ENCODE measurements around the gene CELF5.
"Not testable (repeated sequence)": the region's sequence is repeated elsewhere in the genome, so short reads cannot be mapped to it uniquely, and the experiment has no call there.

Gene CELF5

DNA sequence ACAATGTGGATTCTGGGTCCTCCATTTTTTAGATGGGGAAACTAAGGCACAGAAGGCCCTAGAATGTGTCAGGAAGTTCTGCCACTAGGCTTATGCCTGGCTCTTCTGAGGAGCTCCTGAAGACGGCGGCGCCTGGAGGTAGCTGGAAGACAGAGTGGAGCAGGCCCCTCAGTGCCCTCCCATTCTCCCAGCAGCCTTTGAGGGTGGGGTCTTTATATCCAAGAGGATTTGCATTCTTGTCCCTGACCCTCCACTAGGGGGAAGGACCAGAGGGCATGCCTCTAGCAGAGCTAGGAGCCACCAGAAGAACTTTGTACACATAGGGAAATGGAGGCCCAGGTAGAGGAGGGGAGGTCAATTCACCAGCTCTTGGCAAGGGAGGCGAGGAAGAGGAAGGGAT is 9.4 kb downstream of the CELF5 start:
- in situ Hi-C loops (cut with MboI; ENCODE audit: low pct_unique_long_range_greater_than_20kb, low sequenced_read_pairs), result no loop called here
- DNase-seq, result no peak

GRCh38 chr19:3234800-3235199 is 10.3 kb downstream of the CELF5 start:
- in situ Hi-C loops (cut with MboI; ENCODE audit: low pct_unique_long_range_greater_than_20kb, low sequenced_read_pairs), result no loop called here
- DNase-seq, result no peak

DNA sequence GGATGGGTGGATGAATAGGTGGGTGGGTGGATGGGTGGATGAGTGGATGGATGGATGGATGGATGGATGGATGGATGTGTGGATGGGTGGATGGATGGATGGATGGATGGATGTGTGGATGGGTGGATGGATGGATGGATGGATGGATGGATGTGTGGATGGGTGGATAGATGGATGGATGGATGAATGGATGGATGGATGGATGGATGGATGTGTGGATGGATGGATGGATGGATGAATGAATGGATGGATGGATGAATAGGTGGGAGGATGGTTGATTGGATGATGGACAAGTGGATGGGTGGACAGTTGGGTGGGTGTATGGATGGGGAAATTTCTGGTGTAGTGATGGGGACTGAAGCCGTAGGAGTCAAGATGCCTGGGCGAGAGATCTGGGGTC is 11.1 kb downstream of the CELF5 start:
- DNase-seq; in situ Hi-C loops (cut with MboI; ENCODE audit: low pct_unique_long_range_greater_than_20kb, low sequenced_read_pairs): not testable (repeated sequence)

- no peak for DNase-seq
- in situ Hi-C loops (cut with MboI; ENCODE audit: low pct_unique_long_range_greater_than_20kb, low sequenced_read_pairs), result no loop called here
Observed at GRCh38 chr19:3236272-3236671, 11.8 kb downstream of the CELF5 start.

DNA sequence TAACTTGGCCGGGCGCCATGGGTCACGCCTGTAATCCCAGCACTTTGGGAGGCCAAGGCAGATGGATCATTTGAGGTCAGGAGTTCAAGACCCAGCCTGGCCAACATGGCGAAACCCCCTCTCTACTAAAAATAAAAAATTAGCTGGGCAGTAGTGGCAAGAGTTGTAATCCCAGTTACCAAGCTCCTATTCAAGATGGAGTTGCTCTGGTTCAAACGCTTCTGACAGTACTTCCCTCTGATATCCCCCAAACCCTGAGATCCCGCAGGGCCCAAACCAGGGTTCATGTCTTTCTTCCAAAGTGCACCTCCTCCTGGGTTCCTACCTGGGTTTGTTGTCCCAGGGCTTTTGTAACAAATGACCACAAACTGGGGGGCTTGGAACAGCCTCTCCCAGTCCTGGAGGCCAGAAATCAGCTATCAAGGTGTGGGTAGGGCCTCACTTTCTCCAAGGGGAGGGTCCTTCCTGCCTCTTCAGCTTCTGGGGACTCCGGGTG is 13.7 kb downstream of the CELF5 start:
- in situ Hi-C loops (cut with MboI; ENCODE audit: low pct_unique_long_range_greater_than_20kb, low sequenced_read_pairs), result no loop called here
- no peak for DNase-seq

GRCh38 chr19:3239367-3239766 is 14.9 kb downstream of the CELF5 start:
- in situ Hi-C loops (cut with MboI; ENCODE audit: low pct_unique_long_range_greater_than_20kb, low sequenced_read_pairs), result no loop called here
- no peak for DNase-seq

GRCh38 chr19:3243819-3244700 is 19.6 kb downstream of the CELF5 start:
- peak; percentile 80 for DNase-seq
- in situ Hi-C loops (cut with MboI; ENCODE audit: low pct_unique_long_range_greater_than_20kb, low sequenced_read_pairs), result no loop called here

GRCh38 chr19:3245050-3245449 is 20.6 kb downstream of the CELF5 start:
- in situ Hi-C loops (cut with MboI; ENCODE audit: low pct_unique_long_range_greater_than_20kb, low sequenced_read_pairs), result no loop called here
- DNase-seq, result no peak

GRCh38 chr19:3248728-3249326 is 24.4 kb downstream of the CELF5 start:
- in situ Hi-C loops (cut with MboI; ENCODE audit: low pct_unique_long_range_greater_than_20kb, low sequenced_read_pairs), result no loop called here
- no peak for DNase-seq

DNA sequence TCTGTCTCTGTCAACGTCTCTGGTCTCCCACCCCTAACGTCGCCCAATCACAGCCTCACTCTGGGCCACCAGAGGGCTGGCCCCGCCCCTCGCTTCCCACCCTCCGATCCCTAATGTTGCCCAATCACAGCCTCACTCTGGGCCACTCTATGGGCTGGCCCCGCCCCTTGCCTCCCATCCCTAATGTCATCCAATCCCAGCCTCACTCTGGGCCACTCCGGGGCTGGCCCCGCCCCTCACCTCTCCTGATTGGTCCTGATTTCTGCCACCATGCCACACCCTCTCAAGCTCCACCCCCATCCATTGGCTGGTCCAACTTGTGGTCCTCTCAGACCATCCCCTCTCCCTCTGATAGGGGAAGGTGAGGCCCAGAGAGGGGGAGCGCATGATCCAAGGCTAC is 24.9 kb downstream of the CELF5 start:
- DNase-seq, result peak; percentile 35
- in situ Hi-C loops (cut with MboI; ENCODE audit: low pct_unique_long_range_greater_than_20kb, low sequenced_read_pairs), result no loop called here

- in situ Hi-C loops (cut with MboI; ENCODE audit: low pct_unique_long_range_greater_than_20kb, low sequenced_read_pairs), result no loop called here
- DNase-seq, result peak; percentile 49
Observed at GRCh38 chr19:3250675-3251074, 26.2 kb downstream of the CELF5 start.

GRCh38 chr19:3251229-3251628 is 26.8 kb downstream of the CELF5 start:
- no peak for DNase-seq
- in situ Hi-C loops (cut with MboI; ENCODE audit: low pct_unique_long_range_greater_than_20kb, low sequenced_read_pairs), result no loop called here

- no peak for DNase-seq
- in situ Hi-C loops (cut with MboI; ENCODE audit: low pct_unique_long_range_greater_than_20kb, low sequenced_read_pairs), result no loop called here
Observed at GRCh38 chr19:3252650-3253049, 28.2 kb downstream of the CELF5 start.

DNA sequence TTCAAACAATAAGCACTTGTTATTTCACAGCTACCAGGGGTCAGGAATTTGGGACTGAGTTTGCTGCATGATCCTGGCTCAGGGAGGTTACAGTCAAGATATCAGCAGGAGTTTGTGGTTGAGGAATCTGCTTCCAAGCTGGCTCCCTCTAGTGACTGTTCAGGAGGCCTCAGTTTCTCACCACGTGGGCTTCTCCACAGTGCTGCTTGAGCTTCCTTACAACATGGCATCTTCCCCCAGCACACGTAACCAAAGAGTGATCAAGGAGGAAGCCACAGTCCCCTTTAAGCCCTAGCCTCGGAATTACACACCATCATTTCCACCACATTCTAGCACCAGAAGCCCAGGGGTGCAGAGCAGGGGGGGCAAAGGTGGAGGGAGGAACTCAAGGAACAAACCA is 28.8 kb downstream of the CELF5 start:
- in situ Hi-C loops (cut with MboI; ENCODE audit: low pct_unique_long_range_greater_than_20kb, low sequenced_read_pairs), result no loop called here

GRCh38 chr19:3254520-3254919 is 30.1 kb downstream of the CELF5 start:
- in situ Hi-C loops (cut with MboI; ENCODE audit: low pct_unique_long_range_greater_than_20kb, low sequenced_read_pairs), result no loop called here

More for the DNA sequence above, 28.8 kb downstream of the CELF5 start:
- DNase-seq, result peak; percentile 54

GRCh38 chr19:3257071-3257470 is 32.6 kb downstream of the CELF5 start:
- in situ Hi-C loops (cut with MboI; ENCODE audit: low pct_unique_long_range_greater_than_20kb, low sequenced_read_pairs), result no loop called here
- DNase-seq, result no peak

More at GRCh38 chr19:3254520-3254919, 30.1 kb downstream of the CELF5 start:
- no peak for DNase-seq

- DNase-seq, result no peak
- in situ Hi-C loops (cut with MboI; ENCODE audit: low pct_unique_long_range_greater_than_20kb, low sequenced_read_pairs), result no loop called here
Observed at GRCh38 chr19:3262362-3262761, 37.9 kb downstream of the CELF5 start.

- in situ Hi-C loops (cut with MboI; ENCODE audit: low pct_unique_long_range_greater_than_20kb, low sequenced_read_pairs), result no loop called here
- no peak for DNase-seq
Observed at GRCh38 chr19:3263866-3264265, 39.4 kb downstream of the CELF5 start.

DNA sequence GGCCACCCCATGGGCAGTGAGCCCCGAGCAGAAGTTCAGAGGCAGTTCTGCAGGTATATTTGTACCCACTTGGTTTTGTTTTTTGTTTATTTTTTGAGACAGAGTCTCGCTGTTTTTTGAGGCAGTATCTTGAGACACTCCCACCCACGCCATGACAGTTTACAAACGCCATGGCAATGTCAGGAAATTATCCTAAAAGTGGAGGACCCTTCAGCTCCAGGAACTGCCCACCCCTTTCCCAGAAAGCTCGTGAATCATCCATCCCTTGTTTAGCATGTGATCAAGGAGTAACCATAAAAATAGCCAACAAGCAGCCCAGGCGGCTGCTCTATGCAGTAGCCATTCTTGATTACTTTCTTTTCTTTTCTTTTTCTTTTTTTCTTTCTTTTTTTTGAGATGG is 41.0 kb downstream of the CELF5 start:
- no peak for DNase-seq
- in situ Hi-C loops (cut with MboI; ENCODE audit: low pct_unique_long_range_greater_than_20kb, low sequenced_read_pairs), result no loop called here

- DNase-seq, result no peak
- in situ Hi-C loops (cut with MboI; ENCODE audit: low pct_unique_long_range_greater_than_20kb, low sequenced_read_pairs), result no loop called here
Observed at GRCh38 chr19:3266092-3266693, 41.7 kb downstream of the CELF5 start.
